ENCODE data around the gene TSKS.

GRCh38 chr19:49761625-49762311 lies 1.3 kb downstream of the TSKS start:
- TF ChIP-seq EZH2phosphoT487 (IDR thresholded peaks at IDR 0.05; ENCODE audit: insufficient read depth, low read depth): no peak
- TF ChIP-seq EZH2 (IDR thresholded peaks at IDR 0.05; ENCODE audit: insufficient read depth, poor library complexity, severe bottlenecking): no peak

Measured in GM23248 (cell line).